GM18873 (cell line): ENCODE results near the gene SELP.
"Not testable (repeated sequence)": the region's sequence is repeated elsewhere in the genome, so short reads cannot be mapped to it uniquely, and the experiment has no call there.

ENCODE experiments used
- ATAC-seq: cut with Tn5 transposase; IDR thresholded peaks from one replicate; pipeline ENCODE4 v1.9.1; 2021; ENCODE audit warnings: mild to moderate bottlenecking, moderate library complexity, moderate number of reproducible peaks; ENCODE audit not compliant: unreplicated experiment, low FRiP score

SELP gene

DNA sequence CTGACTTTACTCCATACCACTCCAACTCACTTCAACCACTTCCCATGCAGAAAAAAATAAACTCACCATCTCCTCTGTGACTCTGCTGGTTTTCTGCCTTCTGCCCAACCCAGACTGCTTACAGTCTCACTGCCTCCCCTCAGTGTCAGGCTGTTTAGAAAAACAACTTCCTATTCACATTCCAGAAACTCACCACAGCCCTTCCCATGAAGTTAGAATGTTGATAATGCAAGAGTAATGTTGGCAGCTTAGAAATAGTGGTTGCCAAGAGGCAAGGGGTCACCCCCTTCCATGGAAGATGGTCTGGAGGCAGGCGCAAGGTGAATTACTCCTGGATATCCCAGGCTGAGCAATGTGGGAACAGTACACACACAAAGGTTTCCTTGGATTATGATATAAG lies at the start of gene SELP:
SELP (minus strand) TSS at position 119 of the 400 bp plus-strand sequence; CDS start at position 69, 50 bp downstream.
- no peak for ATAC-seq

- no peak for ATAC-seq
Measured at GRCh38 chr1:169679692-169680091, 49.8 kb upstream of the SELP start.

GRCh38 chr1:169676001-169676400 lies 46.1 kb upstream of the SELP start:
- no peak for ATAC-seq

DNA sequence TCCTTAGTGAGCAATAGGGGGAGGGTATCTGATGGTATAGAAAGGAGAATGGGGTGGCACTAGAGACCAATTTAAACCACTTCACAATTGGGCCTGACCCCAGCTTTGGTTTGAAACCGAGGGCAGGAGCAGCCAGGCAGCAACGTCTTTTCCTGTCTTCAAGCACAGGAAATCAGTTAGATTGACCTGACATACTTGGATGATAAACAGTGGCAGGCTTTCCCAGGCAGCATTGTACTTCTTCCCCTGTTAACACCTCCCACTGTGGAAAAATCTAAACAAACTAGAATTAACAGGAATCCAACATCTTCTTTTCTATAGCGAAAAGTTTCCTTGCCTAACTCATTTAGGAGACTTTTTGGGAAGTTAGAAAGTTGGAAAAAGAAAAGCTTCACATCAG lies 40.9 kb upstream of the SELP start:
- no peak for ATAC-seq

DNA sequence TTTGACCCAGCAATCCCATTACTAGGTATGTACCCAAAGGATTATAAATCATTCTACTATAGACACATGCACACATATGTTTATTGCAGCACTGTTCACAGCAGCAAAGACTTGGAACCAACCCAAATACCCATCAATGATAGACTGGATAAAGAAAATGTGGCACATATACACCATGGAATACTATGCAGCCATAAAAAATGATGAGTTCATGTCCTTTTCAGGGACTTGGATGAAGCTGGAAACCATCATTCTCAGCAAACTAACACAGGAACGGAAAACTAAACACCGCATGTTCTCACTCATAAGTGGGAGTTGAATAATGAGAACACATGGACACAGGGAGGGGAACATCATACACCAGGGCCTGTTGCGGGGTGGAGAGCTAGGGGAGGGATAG lies 40.3 kb upstream of the SELP start:
- not testable (repeated sequence) for ATAC-seq

GRCh38 chr1:169667699-169668596 lies 38.0 kb upstream of the SELP start:
- not testable (repeated sequence) for ATAC-seq

- not testable (repeated sequence) for ATAC-seq
Measured at GRCh38 chr1:169667227-169667639, 37.3 kb upstream of the SELP start.

DNA sequence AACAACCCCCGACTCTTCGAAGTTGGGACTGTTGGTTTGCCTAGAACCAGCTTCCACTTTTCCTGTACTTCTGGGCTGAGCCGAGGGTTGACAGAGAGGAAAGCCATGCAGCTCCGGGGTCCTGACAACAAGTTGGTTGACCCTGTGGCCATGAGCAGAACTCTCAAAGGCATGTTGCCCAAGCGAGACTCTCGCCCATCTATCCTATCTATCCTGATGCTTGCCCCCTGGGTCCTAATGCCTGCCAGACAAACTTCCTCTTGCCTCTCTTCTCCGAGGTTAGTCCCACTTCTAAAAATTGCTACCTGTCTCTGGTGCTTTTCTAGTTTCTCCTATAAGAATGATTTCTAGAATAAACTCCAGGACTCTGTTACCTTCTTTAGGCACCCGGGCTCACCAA lies 32.8 kb upstream of the SELP start:
- not testable (repeated sequence) for ATAC-seq

DNA sequence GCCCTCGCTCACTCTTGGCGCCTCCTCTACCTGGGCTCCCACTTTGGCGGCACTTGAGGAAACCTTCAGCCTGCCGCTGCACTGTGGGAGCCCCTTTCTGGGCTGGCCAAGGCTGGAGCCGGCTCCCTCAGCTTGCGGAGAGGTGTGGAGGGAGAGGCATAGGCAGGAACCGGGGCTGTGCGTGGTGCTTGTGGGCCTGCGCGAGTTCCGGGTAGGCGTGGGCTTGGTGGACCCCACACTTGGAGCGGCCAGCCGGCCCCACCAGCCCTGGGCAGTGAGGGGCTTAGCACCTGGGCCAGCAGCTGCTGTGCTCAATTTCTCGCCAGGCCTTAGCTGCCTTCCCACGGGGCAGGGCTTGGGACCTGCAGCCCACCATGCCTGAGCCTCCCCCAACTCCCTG lies 31.1 kb upstream of the SELP start:
- not testable (repeated sequence) for ATAC-seq

GRCh38 chr1:169658777-169659176 lies 28.9 kb upstream of the SELP start:
- ATAC-seq, result not testable (repeated sequence)

- ATAC-seq, result no peak
Measured at GRCh38 chr1:169653873-169654272, 23.9 kb upstream of the SELP start.

- no peak for ATAC-seq
Measured at GRCh38 chr1:169651035-169651434, 21.1 kb upstream of the SELP start.

DNA sequence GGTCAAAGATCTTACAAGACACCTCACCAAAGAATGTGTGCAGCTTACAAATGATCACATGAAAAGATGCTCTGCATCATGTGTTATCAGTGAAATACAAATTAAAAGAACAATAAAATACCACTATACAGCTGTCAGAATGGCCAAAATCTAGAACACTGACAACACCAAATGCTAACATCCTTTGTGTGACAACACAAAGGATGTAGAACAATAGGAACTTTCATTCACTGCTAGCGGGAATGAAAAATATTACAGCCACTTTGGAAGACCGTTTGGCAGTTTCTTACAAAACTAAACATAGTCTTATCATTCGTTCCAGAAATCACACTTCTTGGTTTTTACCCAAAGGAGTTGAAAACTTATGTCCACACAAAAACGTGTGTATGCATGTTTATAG lies 20.6 kb upstream of the SELP start:
- ATAC-seq, result no peak

GRCh38 chr1:169648709-169649108 lies 18.8 kb upstream of the SELP start:
- no peak for ATAC-seq

GRCh38 chr1:169648187-169648586 lies 18.3 kb upstream of the SELP start:
- no peak for ATAC-seq

DNA sequence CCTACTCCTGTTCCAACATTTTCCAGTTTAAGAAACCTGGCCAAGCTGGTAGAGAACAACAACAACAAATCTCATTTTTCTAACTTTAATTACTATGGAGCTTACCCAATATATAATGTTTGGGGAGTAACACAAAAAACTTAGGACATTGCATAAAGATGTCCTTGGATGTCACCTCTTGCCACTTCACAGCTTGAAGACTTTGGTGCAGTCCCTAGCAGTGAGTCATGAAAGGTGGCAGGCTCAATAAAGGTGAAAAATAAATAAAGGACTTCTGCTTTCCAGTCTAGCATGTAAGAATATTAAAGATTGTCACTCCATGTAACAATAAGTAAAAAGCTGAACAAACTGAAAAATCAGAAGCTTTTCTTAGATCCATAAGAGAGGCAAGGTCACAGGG lies 17.6 kb upstream of the SELP start:
- no peak for ATAC-seq

DNA sequence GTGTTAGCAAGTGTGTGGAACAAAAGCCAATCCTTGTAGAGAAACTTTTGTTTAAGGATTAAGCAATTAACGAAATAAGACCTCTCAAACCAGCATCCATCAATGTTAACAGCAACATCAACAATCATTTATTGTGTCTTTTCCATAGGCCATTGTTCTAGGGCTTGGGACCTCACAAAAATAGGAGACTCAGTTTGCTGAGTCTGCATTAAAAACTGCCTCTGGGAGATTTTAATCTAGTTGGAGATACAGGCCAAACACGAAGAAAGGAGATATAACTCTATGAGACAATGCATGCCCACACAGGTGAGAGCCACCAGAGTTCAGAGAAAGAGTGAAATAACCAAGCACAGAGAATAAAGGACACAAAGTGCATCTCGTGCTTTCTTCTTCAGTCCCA lies 14.4 kb upstream of the SELP start:
- ATAC-seq, result no peak

GRCh38 chr1:169634877-169635276 lies 5.0 kb upstream of the SELP start:
- ATAC-seq, result no peak

GRCh38 chr1:169634145-169634544 lies 4.2 kb upstream of the SELP start:
- ATAC-seq, result no peak

DNA sequence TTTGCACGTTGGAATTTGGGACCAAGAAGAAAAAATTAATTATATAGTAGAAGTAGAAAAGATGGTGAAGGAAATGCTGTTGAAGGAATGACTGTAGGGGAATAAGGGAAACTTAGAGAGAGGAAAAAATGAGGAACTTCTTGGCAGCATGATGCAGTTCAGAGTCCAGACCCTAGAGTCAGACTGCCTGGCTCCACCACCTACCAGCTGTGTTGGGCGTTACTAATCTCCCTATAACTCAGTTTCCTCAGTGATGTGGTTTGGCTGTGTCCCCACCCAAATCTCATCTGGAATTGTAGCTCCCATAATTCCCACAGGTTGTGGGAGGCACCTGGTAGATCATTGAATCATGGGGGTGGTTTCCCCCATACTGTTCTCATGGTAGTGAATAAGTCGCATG lies 1.3 kb upstream of the SELP start:
- ATAC-seq, result no peak

DNA sequence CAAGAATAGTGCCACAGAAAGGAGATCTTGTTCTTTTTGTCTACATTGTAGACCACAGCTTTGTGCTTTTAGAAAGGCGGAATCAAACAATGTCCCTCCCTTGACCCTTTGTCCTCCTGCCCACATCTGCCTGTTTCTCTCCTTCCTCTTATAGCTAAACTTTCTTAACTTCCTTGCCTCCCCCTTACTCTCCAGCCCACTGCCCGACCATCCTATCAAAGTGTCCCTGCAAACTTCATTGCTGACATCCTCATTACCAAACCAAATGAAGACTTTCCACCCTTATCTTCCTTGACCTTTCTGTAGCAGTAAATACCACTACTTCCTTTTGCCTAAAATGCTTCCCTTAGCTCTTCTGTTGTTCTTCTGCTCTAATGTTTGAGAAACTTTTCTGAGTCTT lies 5.0 kb downstream of the SELP start:
- ATAC-seq, result no peak

GRCh38 chr1:169624122-169624521 lies 5.8 kb downstream of the SELP start:
- no peak for ATAC-seq
